Fibroblast of pulmonary artery (primary cell): ENCODE measurements around the gene SLC5A2.
A peak's percentile ranks its signal among the peaks of the same experiment; 100 is the strongest.

ENCODE experiments used
- DNase-seq: peaks from one replicate; pipeline ENCODE4 v3.0.0-alpha.2; 2010; ENCODE audit warnings: low read depth
- H3K4me3 ChIP-seq: replicated peaks from 2 replicates; pipeline ENCODE4 v1.5.1; 2011; ENCODE audit warnings: low read depth, mild to moderate bottlenecking, control low read depth, low read length, moderate library complexity
- TF ChIP-seq, protein P1 (sequence below): IDR thresholded peaks from 2 replicates; pipeline ENCODE4 v1.5.1; 2011; ENCODE audit warnings: mild to moderate bottlenecking, control low read depth, low read length, inconsistent platforms; ENCODE audit errors: missing control alignments

The SLC5A2 gene

DNA sequence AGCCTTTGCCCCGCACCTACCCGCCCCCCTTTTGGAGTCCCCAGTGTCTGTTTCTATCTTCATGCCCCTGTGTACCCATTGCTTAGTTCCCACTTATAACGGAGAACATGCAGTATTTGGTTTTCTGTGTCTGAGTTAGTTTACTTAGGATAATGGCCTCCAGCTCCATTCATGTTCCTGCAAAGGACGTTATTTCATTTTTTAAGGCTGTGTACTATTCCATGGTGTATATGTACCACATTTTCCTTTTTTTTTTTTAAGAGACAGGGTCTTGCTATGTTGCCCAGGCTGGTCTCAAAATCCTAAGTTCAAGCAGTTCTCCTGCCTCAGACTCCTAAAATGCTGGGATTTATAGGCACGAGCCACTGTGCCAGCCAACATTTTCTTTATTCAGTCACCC, 15.1 kb upstream of the SLC5A2 start:
- no peak overlapping the region for H3K4me3 ChIP-seq
- DNase-seq: no peak
- TF ChIP-seq, protein P1, sequence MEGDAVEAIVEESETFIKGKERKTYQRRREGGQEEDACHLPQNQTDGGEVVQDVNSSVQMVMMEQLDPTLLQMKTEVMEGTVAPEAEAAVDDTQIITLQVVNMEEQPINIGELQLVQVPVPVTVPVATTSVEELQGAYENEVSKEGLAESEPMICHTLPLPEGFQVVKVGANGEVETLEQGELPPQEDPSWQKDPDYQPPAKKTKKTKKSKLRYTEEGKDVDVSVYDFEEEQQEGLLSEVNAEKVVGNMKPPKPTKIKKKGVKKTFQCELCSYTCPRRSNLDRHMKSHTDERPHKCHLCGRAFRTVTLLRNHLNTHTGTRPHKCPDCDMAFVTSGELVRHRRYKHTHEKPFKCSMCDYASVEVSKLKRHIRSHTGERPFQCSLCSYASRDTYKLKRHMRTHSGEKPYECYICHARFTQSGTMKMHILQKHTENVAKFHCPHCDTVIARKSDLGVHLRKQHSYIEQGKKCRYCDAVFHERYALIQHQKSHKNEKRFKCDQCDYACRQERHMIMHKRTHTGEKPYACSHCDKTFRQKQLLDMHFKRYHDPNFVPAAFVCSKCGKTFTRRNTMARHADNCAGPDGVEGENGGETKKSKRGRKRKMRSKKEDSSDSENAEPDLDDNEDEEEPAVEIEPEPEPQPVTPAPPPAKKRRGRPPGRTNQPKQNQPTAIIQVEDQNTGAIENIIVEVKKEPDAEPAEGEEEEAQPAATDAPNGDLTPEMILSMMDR: no peak

DNA sequence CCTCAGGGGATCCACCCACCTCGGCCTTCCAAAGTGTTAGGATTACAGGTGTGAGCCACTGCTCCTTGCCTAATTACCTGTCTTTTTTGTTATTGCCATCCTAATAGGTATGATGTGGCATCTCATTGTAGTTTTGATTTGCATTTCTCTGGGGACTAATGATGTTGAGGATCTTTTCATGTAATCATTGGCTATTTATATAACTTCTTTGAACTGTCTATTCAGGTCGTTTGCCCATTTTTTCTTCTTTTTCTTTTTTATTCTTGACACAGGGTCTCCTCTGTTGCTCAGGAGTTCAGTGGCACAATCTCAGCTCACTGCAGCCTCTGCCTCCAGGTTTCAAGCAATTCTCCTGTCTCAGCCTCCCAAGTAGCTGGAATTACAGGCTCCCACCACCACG, 12.3 kb upstream of the SLC5A2 start:
- H3K4me3 ChIP-seq: no peak overlapping the region

DNA sequence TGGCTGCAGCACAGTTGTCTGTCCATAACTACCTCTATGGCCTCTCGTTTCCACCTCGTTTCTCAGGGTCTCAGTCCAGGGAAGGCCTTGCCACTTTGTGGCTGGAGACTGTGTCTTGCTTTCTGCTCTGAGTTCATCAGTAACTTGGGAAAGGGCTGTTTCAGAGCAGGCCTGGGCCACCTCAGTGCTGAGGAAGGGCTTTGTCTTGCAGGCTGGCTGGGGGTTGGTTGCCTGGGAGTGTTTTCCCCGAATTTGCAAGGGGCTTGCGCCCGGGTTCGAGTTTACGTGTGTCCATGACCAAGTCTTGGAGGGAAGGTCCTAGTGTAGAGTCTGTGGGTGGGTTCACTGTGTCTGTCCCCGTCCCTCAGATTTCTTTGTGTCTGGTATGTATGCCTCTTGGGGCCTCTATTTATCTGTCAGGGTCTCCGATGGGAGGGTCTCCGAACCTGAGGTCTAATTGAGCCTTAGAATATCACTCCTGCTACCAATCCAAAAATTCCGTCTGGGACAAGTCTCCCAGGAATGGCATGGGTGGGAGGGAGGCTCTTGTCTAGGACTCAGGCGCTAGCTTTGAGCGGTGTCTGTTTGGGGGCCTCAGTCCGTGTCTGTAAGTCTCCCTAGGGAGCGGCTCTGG, 11.6 kb upstream of the SLC5A2 start:
- TF ChIP-seq, protein P1: no peak
- peak overlapping the region; percentile 82 for H3K4me3 ChIP-seq
- no peak for DNase-seq

More for the DNA sequence above, 12.3 kb upstream of the SLC5A2 start:
- DNase-seq: no peak
- TF ChIP-seq, protein P1: no peak

GRCh38 chr16:31471875-31472708, 10.8 kb upstream of the SLC5A2 start, which contains the start of gene TGFB1I1:
TSS of gene TGFB1I1 (plus strand) at chr16:31472152. CDS start at chr16:31472189, 37 bp downstream.
- peak; percentile 85 for DNase-seq
- TF ChIP-seq, protein P1: no peak
- H3K4me3 ChIP-seq: peak within 1 kb of the TSS; percentile 82

- peak; percentile 96 for DNase-seq
These were observed 10.2 kb upstream of the SLC5A2 start for GRCh38 chr16:31472709-31473203.

GRCh38 chr16:31473264-31473984, 9.5 kb upstream of the SLC5A2 start:
- H3K4me3 ChIP-seq: no peak overlapping the region
- TF ChIP-seq, protein P1: no peak
- no peak for DNase-seq

More at GRCh38 chr16:31472709-31473203, 10.2 kb upstream of the SLC5A2 start:
- TF ChIP-seq, protein P1: peak; percentile 76
- H3K4me3 ChIP-seq: peak overlapping the region; percentile 82
